Stimulated activated CD4-positive, alpha-beta T cell treated with anti-CD3 and anti-CD28 coated beads, Interleukin-1b, Interleukin-23, amount 100 ng/mL, for 4 hours (primary cell): Measurements from ENCODE around the gene SMCO3.

ENCODE experiments used
- DNase-seq, 2 donors: peaks; one replicate each; pipeline ENCODE4 v3.0.0-alpha.2; 2020; ENCODE audit warnings: low read depth in 2 of 2

The SMCO3 gene

GRCh38 chr12:14814014-14814413, at the start of gene SMCO3:
TSS of gene SMCO3 (minus strand) at chr12:14814182. CDS start at chr12:14806680, 7,502 bp downstream.
- no peak for DNase-seq

- DNase-seq, result no peak
Measured at GRCh38 chr12:14860490-14860889, 46.5 kb upstream of the SMCO3 start.

DNA sequence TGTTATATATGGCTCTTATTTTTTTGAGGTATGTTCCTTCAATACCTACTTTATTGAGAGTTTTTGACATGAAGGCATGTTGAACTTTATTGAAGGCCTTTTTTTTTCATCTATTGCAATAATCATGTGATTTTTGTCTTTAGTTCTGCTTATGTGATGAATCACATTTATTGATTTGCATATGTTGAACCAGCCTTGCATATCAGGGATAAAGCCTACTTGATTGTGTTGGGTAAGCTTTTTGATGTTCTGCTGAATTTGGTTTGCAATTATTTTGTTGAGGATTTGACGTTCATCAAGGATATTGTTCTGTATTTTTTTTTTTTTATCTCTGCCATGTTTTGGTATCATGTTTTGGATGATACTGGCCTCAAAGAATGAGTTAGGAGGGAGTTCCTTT, 44.5 kb upstream of the SMCO3 start:
- no peak for DNase-seq

GRCh38 chr12:14854586-14855183, 40.7 kb upstream of the SMCO3 start:
- DNase-seq, result no peak

DNA sequence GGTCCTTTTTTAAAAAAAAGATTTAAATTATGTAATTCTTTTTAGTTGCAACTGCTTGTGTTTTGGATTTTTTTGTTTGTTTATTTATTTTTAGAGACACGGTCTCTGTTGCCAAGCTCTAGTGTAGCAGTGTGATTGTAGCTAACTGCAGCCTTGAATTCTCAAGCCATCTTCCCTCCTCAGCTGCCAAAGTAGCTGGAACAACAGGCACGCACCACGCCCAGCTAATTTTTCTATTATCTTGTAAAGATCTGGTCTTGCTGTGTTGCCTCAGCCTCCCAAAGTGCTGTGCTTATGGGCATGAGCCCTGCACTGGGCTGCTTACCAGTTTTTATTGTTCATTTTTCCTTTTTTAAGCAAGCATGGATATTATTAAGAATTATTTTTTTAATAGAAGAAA, 40.0 kb upstream of the SMCO3 start:
- no peak for DNase-seq

- DNase-seq, result no peak
Measured at GRCh38 chr12:14852880-14853279, 38.9 kb upstream of the SMCO3 start.

GRCh38 chr12:14850929-14851663, 37.1 kb upstream of the SMCO3 start:
- DNase-seq, result no peak

DNA sequence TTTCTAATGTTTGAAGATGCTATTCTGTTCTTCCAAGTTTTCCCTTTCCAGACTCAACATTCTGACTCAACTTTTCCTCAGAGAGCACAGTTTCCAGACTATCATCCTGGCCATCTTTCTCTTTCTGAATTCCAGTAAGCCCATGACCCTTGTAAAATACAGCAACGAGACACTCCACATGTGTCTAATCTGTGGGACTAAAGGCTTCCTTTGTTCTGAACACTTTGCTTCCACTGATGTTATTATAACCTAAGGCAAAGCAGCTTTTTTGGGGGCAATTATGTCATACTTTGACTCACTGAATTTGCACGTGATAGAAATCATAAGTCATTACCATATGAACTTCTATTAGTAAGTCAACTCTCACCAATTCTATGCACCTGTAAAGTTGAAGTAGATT, 35.7 kb upstream of the SMCO3 start:
- DNase-seq, result no peak

- no peak for DNase-seq
Measured at GRCh38 chr12:14846876-14847580, 33.0 kb upstream of the SMCO3 start.

DNA sequence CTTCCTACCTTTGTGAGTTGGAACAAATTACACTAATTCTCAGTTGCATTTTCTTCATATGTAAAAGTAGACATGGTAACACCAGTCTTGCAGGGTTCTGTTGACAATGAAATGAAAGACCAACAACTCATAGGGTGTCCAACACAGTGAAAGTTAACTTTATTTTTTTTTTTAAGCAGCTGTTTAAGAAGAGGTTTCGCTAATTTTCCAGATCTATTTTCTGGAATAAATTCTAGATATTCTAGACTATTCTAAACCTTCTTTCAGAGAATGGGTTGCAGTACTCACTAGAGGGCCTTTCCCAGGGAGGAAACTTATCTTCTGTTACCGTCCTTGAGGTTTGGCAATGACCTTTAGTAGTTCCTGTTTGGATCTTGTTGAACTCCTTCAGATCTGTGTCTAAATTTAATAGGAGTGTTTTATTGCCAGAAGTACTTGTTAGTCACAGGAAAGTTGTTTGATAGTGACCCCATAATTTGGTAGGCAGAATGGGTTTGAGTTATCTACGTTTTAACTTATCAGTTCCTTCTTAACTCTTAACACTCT, 32.1 kb upstream of the SMCO3 start:
- no peak for DNase-seq

DNA sequence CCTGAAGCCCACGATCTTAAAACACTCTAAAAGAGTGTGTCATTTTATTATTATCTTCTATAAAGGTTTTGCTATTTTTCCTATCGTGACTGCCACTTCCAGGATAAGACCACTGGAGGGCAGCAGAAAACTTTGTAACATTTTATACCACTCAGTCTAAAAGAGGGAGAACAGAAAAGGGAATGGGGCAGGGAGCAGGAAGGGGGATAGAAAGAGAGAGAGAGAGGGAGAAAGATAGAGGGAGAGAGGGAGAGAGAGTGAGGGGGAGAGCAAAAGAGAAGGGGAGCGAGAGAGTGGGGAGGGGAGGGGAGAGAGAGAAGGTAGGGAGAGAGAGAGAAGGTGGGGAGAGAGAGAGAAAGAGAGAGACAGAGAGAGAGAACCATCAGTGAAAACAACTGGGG, 31.4 kb upstream of the SMCO3 start:
- DNase-seq, result peak; percentile 2 to 30

DNA sequence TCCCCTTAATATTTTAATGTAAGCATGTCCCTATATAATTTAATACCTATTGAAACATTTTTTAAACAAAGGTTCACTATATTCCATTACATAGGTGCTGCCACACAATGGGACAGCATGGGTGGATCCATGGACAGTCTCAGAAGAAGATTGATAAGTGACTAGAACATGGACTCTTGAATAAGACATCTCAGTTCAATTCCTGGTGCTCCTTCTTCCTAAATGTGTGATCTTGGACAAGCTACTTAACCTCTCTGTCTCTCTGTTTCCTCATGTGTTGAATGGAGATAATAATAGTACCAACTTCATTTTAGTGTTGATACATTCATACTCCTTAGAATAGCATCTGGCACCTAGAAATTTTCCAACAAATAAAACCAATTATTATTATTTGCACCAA, 30.4 kb upstream of the SMCO3 start:
- DNase-seq, result no peak

DNA sequence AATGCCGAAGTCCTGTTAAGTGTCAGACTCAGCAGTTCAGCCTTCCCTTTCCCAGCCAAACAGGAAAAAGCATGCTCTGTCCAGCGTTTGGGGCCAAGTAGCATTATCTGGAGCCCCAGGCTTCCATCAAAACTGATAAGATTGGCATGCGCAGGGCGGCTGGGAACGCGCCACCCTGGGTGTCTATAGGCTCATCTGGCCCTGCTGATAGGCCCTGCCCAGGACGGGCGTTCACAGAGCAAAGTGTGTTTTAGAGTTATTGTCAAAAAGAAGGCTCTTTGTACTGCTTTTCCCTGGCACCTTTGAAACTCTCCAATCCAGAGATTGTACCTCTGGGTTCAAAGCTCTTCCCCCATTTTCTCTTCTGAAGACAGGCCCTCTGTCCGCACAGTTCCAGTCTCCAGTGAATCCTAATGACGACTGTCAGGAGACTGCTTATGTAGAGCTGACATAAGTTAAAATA, 29.5 kb upstream of the SMCO3 start, which contains the start of gene ART4:
TSS of gene ART4 (minus strand) at position 102 of the 463 bp plus-strand sequence. CDS start 413 bp downstream, outside the sequence.
- DNase-seq, result no peak

DNA sequence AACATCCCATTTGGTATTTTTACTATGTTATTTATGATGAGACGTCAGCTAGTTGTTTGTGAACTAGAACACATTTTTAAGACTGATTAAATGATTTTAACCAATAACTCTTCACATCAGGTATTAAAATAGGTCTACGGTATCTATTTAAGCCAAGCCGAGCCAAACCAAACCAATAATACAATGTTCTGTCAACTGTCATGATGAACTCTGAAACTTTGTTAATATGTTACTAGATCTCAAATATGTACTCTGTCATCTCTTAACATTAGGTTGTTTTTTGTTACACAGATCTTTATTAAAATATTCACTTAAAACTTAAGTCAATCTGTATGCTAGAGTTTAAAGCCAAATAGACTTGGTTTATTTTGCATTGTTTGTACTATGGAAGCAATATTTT, 28.3 kb upstream of the SMCO3 start:
- no peak for DNase-seq

DNA sequence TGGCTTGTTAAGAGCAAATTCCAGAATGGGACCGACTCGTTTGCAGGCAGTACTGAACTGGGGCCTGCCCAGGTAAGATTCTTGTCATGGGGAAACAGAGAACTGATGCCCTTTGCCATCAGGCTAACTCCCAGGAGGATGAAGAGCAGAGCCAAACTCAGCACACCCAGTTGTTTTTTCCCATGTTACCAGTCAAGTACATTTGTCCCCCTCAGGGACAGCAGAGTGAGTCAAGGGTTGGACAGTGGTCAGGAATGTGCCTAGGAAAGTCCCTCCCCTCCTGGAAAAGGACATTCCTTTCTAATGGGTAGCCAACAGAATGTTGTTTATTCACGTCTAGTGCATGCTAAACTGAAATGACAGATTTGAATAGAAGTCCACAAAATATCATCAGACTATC, 27.8 kb upstream of the SMCO3 start:
- no peak for DNase-seq

DNA sequence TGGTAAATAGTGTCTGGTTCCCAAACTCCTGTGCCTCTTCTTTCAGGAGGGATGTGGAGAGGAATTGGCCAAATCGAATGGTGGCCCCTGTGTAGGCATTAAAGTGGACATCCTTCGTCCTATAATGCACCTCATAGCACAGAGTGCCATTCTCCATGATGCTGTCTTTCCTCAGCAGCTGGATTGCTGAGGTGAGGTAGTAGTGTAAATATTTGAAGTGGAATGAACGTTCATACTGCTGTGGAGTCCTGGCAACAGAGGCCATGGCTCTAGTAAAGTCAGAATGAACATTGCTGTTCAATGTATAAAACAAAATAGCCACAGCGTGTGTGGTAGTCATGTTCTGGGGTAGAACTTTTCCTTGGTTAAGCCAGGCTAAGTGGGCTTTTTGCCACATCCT, 26.6 kb upstream of the SMCO3 start:
- DNase-seq, result no peak

- no peak for DNase-seq
Measured at GRCh38 chr12:14839262-14839661, 25.3 kb upstream of the SMCO3 start.

DNA sequence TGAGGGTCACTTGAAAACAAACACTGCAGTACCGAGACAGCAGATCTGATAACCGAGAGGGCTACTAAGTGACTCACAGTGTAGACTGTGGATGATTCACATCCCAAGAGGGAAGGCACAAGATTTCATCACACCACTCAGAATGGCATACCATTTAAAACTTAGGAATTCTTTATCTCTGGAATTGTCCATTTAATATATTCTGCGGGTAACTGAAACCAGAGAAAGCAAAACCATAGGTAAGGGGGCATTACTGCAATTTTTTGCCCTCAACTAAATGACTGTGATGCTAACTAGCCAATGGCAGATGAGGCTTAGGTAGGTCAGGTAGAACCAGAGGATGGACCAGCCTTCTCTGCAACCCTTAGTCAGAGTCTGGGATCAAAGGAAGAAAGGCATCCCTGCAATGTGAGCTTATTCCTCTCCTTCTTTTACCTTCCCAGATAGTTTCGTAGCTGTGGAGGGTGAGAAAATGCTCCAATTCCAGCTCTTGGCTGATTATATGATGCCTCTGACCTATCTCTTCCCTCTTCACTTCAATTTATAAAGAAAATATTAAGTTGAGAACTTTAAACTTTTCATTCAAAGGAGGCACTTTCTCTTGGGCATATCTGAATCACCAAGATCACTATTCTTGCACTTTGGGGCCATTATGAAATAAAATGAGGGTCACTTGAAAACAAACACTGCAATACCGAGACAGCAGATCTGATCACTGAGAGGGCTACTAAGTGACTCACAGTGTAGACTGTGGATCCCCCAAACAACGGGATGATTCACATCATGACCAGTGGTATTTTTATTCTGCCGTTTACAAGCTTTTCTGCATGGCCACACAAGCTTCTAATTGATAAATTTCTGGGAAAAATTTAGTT, 22.6 kb upstream of the SMCO3 start:
- no peak for DNase-seq

- no peak for DNase-seq
Measured at GRCh38 chr12:14834509-14834908, 20.5 kb upstream of the SMCO3 start.

DNA sequence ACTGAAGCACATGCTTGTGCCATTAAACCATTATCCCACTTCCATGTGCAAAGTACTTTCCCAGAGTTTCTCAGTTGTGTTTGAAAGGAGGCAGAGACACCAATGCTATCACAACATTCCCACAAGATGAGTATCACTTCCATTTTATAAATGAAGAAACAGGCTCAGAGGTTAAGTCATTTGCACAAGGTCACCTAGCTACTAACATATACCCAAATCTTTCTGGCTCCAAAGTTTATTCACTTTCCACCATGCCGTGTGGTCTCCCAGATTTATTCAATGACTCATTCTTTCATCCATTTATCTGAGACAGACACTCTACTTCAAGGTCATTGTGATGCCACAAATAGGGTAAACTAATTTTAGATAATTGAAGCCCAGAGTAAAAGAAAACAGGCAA, 20.0 kb upstream of the SMCO3 start:
- no peak for DNase-seq

GRCh38 chr12:14833336-14833735, 19.4 kb upstream of the SMCO3 start:
- no peak for DNase-seq

GRCh38 chr12:14828892-14829291, 14.9 kb upstream of the SMCO3 start:
- DNase-seq, result no peak
